OCI-M2 (cell line): ENCODE results near the gene CIDEB.
"Not testable (repeated sequence)": the region's sequence is repeated elsewhere in the genome, so short reads cannot be mapped to it uniquely, and the experiment has no call there.

ENCODE experiments used
- DNase-seq: peaks from one replicate; lab custom pipeline; 2025; ENCODE audit not compliant: unreplicated experiment; lab: John Stamatoyannopoulos, UW

Gene CIDEB, protein sequence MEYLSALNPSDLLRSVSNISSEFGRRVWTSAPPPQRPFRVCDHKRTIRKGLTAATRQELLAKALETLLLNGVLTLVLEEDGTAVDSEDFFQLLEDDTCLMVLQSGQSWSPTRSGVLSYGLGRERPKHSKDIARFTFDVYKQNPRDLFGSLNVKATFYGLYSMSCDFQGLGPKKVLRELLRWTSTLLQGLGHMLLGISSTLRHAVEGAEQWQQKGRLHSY

GRCh38 chr14:24307575-24308341, at the start of gene CIDEB:
CIDEB (minus strand) TSS chr14:24307977; CDS start chr14:24307858, 119 bp downstream.
- no peak for DNase-seq

DNA sequence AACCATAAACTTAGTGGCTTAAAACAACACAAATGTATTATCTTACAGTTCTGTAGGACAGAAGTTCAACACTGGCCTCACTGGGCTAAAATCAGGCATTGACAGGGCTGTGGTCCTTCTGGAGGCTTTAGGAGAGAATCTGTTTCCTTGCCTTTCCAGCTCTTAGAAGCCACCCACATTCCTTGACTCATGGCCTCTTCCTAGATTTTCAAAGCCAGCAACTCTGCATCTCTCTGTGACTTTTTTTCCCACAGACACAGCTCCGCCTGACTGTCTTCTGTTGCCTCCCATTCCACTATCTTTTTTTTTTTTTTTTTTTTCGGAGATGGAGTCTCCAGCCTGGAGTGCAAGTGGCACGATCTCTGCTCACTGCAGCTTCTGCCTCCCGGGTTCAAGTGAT, 48.4 kb upstream of the CIDEB start:
- no peak for DNase-seq

DNA sequence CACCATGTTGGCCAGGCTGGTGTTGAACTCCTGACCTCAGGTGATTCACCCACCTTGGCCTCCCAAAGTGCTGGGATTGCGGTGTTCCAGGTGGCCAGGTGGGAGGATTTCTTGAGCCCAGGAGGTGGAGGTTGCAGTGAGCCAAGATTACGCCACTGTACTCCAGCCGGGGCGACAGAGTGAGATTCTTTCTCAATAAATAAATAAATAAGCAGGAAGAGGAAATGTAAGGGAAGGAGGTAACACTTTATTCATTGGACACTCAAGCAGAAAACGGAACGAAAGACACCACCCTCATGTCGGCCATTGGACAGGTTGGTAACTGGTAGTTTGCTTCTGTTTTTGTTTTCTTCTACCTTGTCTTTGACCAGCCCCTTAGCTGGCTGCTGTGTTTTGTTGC, 47.2 kb upstream of the CIDEB start:
- DNase-seq, result no peak

DNA sequence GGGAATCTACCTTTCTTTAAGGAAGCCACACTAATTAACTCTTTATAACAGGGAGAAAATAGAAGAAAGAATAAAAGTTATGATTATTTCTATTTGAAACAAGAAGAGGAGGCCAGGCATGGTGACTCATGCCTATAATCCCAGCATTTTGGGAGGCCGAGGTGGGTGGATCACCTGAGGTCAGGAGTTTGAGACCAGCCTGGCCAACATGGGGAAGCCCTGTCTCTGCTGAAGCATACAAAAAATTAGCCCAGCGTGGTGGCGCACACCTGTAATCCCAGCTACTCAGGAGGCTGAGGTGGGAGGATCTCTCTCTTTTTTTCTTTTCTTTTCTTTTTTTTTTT, 46.7 kb upstream of the CIDEB start:
- not testable (repeated sequence) for DNase-seq

GRCh38 chr14:24353559-24354481, 46.0 kb upstream of the CIDEB start:
- no peak for DNase-seq

GRCh38 chr14:24351517-24351916, 43.7 kb upstream of the CIDEB start:
- no peak for DNase-seq

DNA sequence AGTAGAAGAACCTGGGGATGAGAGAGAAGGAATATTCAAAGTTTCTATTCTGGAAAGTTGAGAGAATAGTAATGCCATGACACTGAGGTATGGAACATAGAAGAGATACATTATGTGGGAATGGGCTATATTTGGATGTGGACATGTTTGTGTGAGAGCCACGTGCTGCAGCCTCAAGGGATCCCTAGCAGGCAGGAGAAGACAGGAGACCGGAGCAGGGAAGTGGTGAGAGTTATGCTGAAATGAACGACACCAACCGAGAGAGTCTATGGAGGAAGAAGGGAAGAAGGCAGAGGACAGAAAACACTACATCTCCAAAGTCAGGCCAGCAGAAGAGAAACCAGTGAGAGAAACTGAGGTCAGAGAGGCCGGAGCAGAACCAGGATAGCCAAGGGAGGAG, 42.0 kb upstream of the CIDEB start:
- DNase-seq, result no peak

GRCh38 chr14:24348186-24348585, 40.4 kb upstream of the CIDEB start:
- no peak for DNase-seq

GRCh38 chr14:24347134-24347533, 39.4 kb upstream of the CIDEB start:
- DNase-seq, result no peak

DNA sequence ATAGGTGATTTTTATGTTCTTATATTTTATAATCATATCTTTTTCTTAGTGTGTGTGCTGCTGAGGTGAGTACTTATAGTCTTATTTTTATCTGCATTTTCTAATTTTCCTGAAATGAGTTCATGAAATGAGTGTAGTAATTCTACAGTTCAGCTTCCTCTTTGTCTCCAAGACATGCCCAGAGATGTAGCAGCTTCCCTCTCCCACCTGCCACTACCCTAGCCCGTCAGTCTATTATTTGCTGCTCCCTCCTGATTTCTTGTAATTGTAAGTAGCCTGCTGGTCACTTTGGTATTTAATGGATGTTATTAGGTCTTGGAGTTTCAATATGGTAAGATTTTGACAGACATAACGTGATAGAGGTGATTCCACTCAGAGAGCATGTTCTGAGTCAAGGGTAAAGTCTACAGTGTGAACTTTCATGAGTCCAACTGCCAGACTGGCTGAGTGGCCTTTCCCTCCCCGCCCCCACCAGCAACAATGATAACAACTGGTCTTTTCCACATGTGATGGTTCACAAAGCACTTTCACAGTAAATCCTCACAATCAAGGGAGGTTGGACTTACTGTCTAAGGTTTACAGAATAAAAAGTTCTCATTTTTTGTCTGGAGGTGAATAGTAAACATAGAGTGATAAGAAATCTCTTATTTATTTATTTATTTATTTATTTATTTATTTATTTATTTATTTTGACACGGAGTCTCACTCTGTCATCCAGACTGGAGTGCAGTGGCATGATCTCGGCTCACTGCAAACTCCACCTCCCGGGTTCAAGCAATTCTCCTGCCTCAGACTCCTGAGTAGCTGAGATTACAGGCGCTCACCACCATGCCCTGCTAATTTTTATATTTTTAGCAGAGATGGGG, 36.3 kb upstream of the CIDEB start:
- DNase-seq, result no peak

DNA sequence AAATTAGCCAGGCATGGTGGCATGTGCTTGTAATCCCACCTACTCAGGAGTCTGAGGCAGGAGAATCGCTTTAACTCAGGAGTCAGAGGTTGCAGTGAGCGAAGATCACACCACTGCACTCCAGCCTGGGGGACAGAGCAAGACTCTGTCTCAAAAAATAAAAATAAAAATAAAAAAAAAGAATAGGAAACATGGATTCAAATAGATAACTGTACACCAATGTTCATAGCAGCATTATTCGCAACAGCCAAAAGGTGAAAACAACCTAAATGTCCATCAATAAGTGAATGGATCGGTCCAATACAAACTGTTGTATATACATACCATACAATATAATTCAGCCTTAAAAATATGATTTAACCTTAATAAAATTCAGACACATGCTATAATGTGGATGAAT, 35.1 kb upstream of the CIDEB start:
- DNase-seq, result no peak

- DNase-seq, result no peak
Measured at GRCh38 chr14:24340606-24341005, 32.8 kb upstream of the CIDEB start.

- no peak for DNase-seq
Measured at GRCh38 chr14:24339284-24340151, 31.7 kb upstream of the CIDEB start, which contains the start of gene RIPK3. RIPK3 (minus strand) TSS chr14:24339991; CDS start chr14:24339826, 165 bp downstream.

GRCh38 chr14:24338843-24339242, 31.1 kb upstream of the CIDEB start:
- no peak for DNase-seq

DNA sequence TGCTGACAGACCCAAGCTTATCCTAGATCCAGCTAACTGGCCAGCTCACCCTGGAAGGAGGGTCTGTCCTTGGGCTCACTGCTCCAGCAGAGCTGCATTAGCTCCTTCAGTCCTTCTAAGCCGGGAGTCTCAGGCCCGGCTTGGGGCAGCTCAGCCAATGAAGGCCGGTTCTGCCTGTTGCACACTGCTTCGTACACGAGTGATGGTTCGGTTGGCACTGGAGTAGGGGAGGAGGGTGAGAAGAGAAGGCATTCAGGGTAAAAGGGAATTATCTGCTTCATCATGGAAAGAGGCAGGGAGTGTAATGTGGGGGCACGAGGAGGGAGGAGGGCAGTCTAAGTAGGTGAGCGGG, 30.0 kb upstream of the CIDEB start:
- no peak for DNase-seq

DNA sequence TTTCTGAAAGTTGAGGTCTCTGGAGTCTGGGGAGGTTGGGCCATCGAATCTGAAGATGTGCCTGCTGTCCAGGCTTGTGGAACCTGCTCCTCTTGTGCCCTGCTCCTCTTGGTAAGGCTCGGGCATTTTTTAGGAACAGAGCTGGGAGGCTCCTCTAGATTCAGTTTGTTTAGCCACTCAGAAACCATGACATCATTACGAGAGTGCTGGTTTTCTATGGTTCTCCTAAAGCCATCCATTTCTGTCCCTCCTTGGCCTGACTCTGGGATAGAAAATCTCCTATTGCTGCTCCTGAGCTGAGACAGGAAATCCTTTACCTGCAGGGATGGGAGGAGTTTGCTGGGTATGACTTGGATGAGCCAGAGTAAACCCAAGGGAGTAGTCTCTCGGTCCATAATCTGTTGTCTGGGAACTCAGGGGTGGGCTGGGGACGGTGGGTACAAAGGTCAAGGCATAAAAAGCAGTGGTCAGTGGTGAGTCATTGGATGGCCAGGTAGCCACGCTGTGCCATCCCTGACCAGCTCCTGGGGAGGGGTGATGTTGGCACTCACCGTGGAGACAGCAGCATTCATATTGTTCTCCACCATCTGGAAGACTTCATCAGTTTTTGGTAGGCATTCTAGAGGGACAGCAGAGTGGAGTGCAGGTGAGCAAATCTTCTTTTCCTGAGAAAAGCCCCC, 29.5 kb upstream of the CIDEB start:
- no peak for DNase-seq

DNA sequence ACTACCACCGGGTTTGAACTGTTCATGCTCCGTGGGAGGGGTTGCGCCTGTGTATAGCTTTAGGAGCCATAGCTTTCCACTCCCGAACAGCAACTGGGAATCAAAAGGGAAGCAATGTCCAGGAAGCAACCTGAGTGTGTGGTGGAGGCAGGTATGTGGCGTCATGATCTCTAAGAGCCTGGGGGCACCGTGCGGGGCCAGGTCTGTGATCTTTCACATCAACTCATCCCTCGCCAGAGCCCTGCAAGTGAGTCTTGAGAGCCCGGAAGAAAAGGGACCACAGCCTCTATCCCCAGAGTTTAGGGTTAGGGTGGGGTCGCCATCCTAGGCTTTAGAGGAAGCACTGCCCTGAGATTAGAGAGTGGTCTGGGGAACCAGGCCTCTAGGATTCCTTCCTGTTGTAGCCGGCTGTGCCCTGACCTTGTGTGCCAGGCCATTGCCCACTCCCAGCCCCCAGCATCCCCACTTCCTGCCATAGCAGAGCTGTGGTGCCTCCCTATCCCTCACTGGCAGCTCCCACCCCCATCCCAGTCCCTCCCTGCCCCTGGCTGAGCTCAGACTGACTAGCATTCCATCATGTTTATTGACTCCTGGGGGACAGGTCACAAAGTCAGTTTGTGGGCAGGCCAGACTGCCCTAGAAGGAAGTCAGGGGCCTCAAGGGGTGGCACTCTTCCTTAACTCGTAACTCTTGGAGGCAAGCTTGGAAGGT, 27.8 kb upstream of the CIDEB start:
- DNase-seq, result no peak

DNA sequence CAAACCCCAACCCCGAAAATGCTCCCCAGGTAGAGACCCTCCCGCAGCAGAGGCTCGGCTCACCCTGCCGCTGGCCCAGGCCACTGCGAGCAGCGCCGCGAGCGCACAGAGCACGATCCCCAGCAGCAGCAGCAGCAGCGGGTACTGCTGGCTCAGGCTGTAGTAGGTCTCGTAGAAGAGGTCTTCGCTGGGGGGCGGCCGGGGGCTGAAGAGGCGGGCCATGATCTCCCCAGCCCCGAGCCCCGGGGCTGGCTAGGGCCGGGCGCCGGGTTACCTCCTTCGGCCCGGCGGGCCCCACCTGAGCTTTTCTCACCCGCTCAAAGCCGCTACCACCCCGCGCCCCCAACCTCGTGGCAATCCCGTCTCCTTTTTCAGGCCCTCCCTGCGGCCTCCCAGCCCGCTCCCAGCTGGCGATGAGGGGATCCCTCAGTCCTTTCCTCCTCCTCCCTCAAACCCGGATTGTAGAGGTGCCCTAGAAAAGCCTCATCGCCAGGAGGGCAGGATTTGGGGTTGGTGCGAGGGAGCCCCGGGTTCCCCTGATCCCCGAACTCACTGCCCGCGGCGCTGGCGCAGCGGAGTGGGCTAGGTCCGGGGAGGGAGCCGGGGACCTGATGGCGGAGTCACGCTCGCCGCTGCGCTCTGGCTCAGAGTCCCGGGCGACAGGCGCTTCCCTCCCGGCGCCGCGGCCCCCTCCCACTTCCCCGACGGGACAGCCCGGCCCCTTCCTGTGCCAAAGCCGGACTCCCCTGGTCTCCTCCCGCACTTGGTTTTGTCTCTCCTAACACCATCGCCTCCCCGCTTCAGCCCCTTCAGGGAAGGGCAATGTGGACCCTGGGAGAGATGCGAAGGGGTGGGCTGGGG, 26.9 kb upstream of the CIDEB start, which contains the start of gene ADCY4:
TSS of gene ADCY4 (minus strand) at position 641 of the 861 bp plus-strand sequence. CDS start at position 222, 419 bp downstream.
- no peak for DNase-seq
